Omental fat pad (tissue), 4 donors: ENCODE measurements around the gene TMSB4X. TPM values are rescaled to one million over a fixed set of nuclear protein-coding genes. Genes with fewer than 3 reads are reported as not detected.

Source experiments
- ATAC-seq: fragments of 150-250 bp; one replicate; pipeline ENCODE4 v1.9.1; 2016; ENCODE audit warnings: mild to moderate bottlenecking, moderate library complexity; ENCODE audit not compliant: low FRiP score
- DNase-seq: peaks from one replicate; pipeline ENCODE4 v3.0.0-alpha.2; 2019; ENCODE audit warnings: low spot score
- CTCF ChIP-seq, 3 donors: fragments of 450-650 bp; IDR thresholded peaks; one replicate each; pipeline ENCODE4 v1.5.1; 2016 to 2017; ENCODE audit warnings: antibody characterized with exemption in 3 of 3, mild to moderate bottlenecking in 3 of 3, moderate library complexity in 2 of 3
- total RNA-seq, 4 donors: library from RNA; depleted of rRNA; stranded (reverse); fragments of >200 nt; gene quantifications; one replicate each; pipeline ENCODE4 v1.1.0, GENCODE V29; 2016

The TMSB4X gene
- total RNA-seq, 4 donors from 2014 or later = 3,948 to 5,890 (median 5,138) TPM

DNA sequence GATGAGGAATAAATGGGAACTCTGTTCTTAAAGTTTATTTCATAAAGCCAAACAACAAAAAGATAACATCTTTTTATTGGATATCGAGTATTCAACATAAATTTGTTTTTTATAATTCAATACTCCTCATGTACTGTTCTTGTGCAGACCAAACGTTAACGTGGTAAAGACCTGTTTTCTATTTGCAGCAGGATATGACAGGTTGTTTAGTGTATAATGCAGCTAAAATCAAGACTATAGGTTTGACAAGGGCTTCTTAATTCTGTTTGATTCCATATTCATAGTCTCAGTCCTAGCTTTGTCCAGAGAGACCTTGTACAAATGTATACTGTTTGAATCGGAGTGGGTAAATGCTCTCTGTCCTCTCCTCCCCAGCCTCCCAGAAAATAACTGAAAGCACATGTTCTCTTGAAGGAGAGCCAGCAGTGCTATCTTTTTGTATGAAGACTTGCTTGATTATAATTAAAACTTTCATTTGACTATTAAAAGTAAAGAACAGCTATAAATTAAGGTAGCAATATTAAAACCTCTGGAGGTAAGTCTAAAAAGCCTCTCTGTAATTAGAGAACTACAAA is 17.7 kb downstream of the TMSB4X start:
- DNase-seq (no peak), ATAC-seq (no peak)
- no peak for TF ChIP-seq CTCF (IDR thresholded peaks at IDR 0.05)

DNA sequence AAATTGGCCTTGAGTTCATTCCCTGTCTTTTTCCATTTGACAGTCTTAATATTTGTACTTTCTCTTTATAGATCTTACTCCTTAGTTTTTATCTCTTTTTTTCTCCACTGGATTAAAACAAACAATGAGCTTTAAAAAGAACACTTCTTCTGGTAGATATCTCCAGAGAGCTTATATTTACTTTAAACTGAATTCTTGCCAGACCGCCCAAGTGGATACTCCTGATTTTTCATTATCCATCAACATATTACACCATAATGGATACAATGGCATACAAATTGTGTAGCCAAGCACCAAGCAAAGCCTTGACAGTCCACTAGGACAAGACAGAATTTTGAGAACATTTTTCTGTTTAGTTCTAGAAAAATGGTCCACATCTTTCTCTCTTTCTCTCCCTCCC is 18.9 kb downstream of the TMSB4X start:
- DNase-seq (no peak), ATAC-seq (no peak)
- TF ChIP-seq CTCF (IDR thresholded peaks at IDR 0.05) = no peak

GRCh38 chrX:12994321-12994720 is 19.4 kb downstream of the TMSB4X start:
- no peak for TF ChIP-seq CTCF (IDR thresholded peaks at IDR 0.05)
- no peak for DNase-seq
- ATAC-seq = no peak

GRCh38 chrX:12996934-12997435 is 22.1 kb downstream of the TMSB4X start:
- TF ChIP-seq CTCF (IDR thresholded peaks at IDR 0.05) = no peak

DNA sequence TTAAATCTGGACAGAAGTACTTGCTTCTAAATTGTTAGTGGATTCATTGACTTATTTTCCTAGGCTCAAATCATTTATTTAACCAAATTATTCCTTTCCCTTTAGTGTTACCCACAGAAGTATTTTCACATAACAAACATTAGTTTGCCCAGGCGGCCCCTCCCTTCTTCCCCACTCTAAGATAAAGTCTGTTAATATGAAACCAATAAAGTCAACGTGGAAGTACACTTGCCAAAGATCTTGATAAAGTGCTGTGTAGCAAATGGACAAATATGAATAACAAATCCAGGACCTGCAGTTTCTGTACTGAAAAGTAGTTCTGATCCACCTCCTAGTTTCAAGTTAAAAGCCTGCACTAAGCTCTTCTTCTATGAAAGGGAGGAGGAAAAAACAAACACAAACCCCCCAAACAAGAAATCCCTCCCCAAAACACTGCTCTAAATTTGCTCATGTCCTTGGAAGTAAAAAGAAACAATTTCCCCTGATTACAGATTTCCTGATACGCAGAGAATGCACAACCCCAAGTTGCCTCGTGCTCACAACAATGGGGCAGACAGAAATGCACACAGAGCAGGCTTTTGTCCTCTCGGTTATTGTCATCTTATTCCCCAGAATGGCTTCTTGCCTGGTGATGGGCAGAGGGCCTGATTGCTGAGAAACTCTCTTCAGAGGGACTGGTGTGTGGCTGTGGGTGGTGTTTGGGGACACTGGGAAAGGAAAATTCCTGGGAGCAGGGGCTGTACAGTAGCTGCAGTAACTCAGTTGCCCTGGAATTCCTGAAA is 23.2 kb downstream of the TMSB4X start:
- DNase-seq (no peak), ATAC-seq (no peak)
- TF ChIP-seq CTCF (IDR thresholded peaks at IDR 0.05) = no peak

More at GRCh38 chrX:12996934-12997435, 22.1 kb downstream of the TMSB4X start:
- ATAC-seq (no peak), DNase-seq (no peak)

- no peak for TF ChIP-seq CTCF (IDR thresholded peaks at IDR 0.05)
- no peak for ATAC-seq
- DNase-seq = no peak
Observed at GRCh38 chrX:12999422-12999821, 24.5 kb downstream of the TMSB4X start.
